Prostate gland (tissue), 2 donors: Measurements from ENCODE around the gene PGBD5.

Source experiments
- POLR2AphosphoS5 ChIP-seq: sonication (generic); formaldehyde crosslinking; IDR thresholded peaks from one replicate; pipeline ENCODE4 v1.6.1; 2017; ENCODE audit warnings: antibody characterized with exemption
- TF ChIP-seq, protein P1 (sequence below), 4 experiments: fragments of 200-600 bp in 2 of 4; fragments of 450-650 bp in 2 of 4; sonication (generic) in 2 of 4; IDR thresholded peaks; 1 replicate in 3 of 4; 2 replicates in 1 of 4; pipeline ENCODE4 v1.5.1; 2016 to 2019; ENCODE audit warnings: antibody characterized with exemption in 4 of 4, mild to moderate bottlenecking in 2 of 4, moderate library complexity in 2 of 4

DNA sequence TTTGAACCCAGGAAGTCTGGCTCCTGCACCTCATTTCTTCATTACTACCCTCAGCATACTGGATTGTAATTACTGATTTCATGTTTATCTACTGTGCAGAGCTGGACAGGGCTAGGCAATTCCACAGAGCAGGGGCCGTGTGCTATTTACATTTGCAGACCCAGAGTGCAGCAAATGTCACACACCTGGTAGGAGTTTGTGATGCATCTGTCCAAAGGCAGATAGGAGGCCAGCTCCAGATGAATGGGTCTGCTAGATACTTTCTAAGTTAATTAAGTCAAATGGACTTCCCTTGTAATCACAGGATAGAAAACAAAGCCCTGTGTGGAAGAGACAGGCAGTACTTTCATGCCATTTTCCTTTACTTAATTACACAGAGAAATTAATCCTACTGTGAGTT is 46.2 kb downstream of the PGBD5 start:
- TF ChIP-seq POLR2AphosphoS5 = no peak
- TF ChIP-seq, protein P1, sequence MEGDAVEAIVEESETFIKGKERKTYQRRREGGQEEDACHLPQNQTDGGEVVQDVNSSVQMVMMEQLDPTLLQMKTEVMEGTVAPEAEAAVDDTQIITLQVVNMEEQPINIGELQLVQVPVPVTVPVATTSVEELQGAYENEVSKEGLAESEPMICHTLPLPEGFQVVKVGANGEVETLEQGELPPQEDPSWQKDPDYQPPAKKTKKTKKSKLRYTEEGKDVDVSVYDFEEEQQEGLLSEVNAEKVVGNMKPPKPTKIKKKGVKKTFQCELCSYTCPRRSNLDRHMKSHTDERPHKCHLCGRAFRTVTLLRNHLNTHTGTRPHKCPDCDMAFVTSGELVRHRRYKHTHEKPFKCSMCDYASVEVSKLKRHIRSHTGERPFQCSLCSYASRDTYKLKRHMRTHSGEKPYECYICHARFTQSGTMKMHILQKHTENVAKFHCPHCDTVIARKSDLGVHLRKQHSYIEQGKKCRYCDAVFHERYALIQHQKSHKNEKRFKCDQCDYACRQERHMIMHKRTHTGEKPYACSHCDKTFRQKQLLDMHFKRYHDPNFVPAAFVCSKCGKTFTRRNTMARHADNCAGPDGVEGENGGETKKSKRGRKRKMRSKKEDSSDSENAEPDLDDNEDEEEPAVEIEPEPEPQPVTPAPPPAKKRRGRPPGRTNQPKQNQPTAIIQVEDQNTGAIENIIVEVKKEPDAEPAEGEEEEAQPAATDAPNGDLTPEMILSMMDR (IDR thresholded peaks at IDR 0.05) = no peak
